SIG-M5 treated with dmso at 0.1 percent for 504 hours (cell line): Measurements from ENCODE around the gene ZMYND19.
"Not testable (repeated sequence)": the region's sequence is repeated elsewhere in the genome, so short reads cannot be mapped to it uniquely, and the experiment has no call there.

Source experiments
- DNase-seq: peaks from one replicate; lab custom pipeline; 2025; ENCODE audit not compliant: unreplicated experiment; lab: John Stamatoyannopoulos, UW

ZMYND19 gene

DNA sequence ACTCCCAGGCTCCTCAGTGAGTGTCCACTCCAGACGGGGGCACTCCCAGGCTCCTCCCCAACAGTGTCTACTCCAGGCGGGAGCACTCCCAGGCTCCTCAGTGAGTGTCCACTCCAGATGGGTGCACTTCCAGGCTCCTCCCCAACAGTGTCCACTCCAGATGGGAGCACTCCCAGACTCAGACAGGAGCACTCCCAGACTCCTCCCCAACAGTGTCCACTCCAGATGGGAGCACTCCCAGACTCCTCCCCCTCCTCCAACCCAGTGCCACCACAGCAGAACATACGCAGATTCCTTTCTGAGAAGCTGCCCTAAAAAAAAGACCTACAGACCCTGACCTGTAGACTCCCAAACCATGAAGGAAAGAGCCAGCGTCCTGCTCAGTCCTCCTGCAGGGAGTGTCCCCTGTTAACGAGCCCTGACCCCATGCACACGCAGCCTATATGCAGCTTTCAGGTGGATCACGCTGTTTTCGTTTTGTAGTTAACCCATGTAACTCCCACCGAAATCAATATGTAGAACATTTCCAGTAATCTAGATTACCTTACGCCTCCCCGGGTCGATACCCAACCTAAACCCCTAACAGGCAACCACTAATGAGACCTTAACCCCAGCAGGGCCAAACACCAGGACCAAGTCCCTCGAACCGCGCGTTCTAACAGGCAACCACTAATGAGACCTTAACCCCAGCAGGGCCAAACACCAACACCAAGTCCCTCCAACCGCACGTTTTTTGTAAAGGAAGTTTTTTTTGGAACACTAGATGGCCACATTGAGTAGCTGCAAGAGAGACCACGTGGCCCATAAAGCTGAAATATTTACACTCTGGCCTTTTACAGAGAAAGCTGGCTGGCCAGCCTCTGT, 55.8 kb downstream of the ZMYND19 start:
- DNase-seq: peak; percentile 85

- DNase-seq: not testable (repeated sequence)
These were observed 57.3 kb downstream of the ZMYND19 start for GRCh38 chr9:137532891-137533468.
